HG03342 (cell line): ENCODE results near the gene OR51T1.

Experiments used
- ATAC-seq: cut with Tn5 transposase; IDR thresholded peaks from one replicate; pipeline ENCODE4 v1.9.1; 2021; ENCODE audit warnings: mild to moderate bottlenecking, moderate library complexity; ENCODE audit not compliant: unreplicated experiment

The OR51T1 gene

GRCh38 chr11:4924239-4924638 is 42.5 kb downstream of the OR51T1 start, which contains the start of gene OR51G1:
TSS of gene OR51G1 (minus strand) at chr11:4924339. CDS start at chr11:4924339, 0 bp downstream.
- no peak for ATAC-seq

GRCh38 chr11:4926608-4927007 is 44.9 kb downstream of the OR51T1 start:
- ATAC-seq, result no peak
